OCI-LY3 (cell line): ENCODE measurements around the gene GRID2.
A peak's percentile ranks its signal among the peaks of the same experiment; 100 is the strongest.

Experiments
- H2AFZ ChIP-seq: fragments of 200-600, 300-600 bp; shearing (Covaris generic); 2 replicates; pipeline ENCODE4 v1.6.0; 2014; ENCODE audit warnings: antibody characterized with exemption, low read depth, low read length
- H3K27ac ChIP-seq: fragments of 200-600, 300-600 bp; sonication (generic); 2 replicates; pipeline ENCODE4 v1.5.1; 2014; ENCODE audit warnings: mild to moderate bottlenecking, low read length, moderate library complexity, mixed read lengths
- H3K27me3 ChIP-seq: fragments of 200-600, 300-600 bp; sonication (generic); 2 replicates; pipeline ENCODE4 v1.6.1; 2014; ENCODE audit warnings: low read depth, low read length, mixed read lengths
- H3K36me3 ChIP-seq: fragments of 200-600, 300-600 bp; sonication (generic); replicated peaks from 2 replicates; pipeline ENCODE3; 2014; ENCODE audit warnings: low read depth, low read length, mixed read lengths
- H3K4me1 ChIP-seq: fragments of 300-600, 200-600 bp; sonication (generic); 2 replicates; pipeline ENCODE4 v1.6.1; 2014; ENCODE audit warnings: low read length, mixed read lengths
- H3K4me2 ChIP-seq: fragments of 200-600, 300-600 bp; sonication (generic); 2 replicates; pipeline ENCODE4 v1.6.1; 2014; ENCODE audit warnings: low read length, mixed read lengths
- H3K4me3 ChIP-seq: fragments of 300-600, 200-600 bp; sonication (generic); 2 replicates; pipeline ENCODE4 v1.5.1; 2014; ENCODE audit warnings: antibody characterized with exemption, mild to moderate bottlenecking, low read length, moderate library complexity
- H3K79me2 ChIP-seq: fragments of 300-600, 200-600 bp; shearing (Covaris generic); 2 replicates; pipeline ENCODE4 v1.6.1; 2014; ENCODE audit warnings: mild to moderate bottlenecking, low read length, mixed read lengths
- H3K9ac ChIP-seq: fragments of 300-600, 200-600 bp; shearing (Covaris generic); 2 replicates; pipeline ENCODE4 v1.6.0; 2014; ENCODE audit warnings: mild to moderate bottlenecking, low read length, moderate library complexity
- H3K9me3 ChIP-seq: fragments of 200-600, 300-600 bp; shearing (Covaris generic); 2 replicates; pipeline ENCODE4 v1.6.1; 2014; ENCODE audit warnings: low read length, mixed read lengths; ENCODE audit not compliant: insufficient read depth
- H4K20me1 ChIP-seq: fragments of 200-600, 300-600 bp; sonication (generic); 2 replicates; pipeline ENCODE4 v1.6.1; 2016; ENCODE audit warnings: low read length, mixed read lengths; ENCODE audit not compliant: insufficient read depth
- EZH2phosphoT487 ChIP-seq: fragments of 200-600 bp; shearing (Covaris generic); IDR thresholded peaks from 2 replicates; pipeline ENCODE4 v1.6.1; 2018; ENCODE audit warnings: antibody characterized with exemption, mixed run types, low read depth
- TF ChIP-seq, protein P1 (sequence below): fragments of 200-600, 300-600 bp; sonication (generic); IDR thresholded peaks from 2 replicates; pipeline ENCODE4 v1.5.1; 2014; ENCODE audit warnings: antibody characterized with exemption, low read length, low read depth

Gene GRID2

GRCh38 chr4:93748373-93749291, 1444.9 kb downstream of the GRID2 start:
- Histone ChIP-seq H3K9me3 (no peaks in the 10 kb centered on the region), H3K36me3 (no peaks in the 10 kb centered on the region), H2AFZ (peak overlapping the region; percentile 79), H3K9ac (peak overlapping the region; percentile 38; the same call in 1 of the 2 replicates), H4K20me1 (no peaks in the 10 kb centered on the region), H3K27me3 (no peaks in the 10 kb centered on the region), H3K4me1 (peaks cover 25% of the 10 kb centered on the region), H3K27ac (peak overlapping the region; percentile 77), H3K4me2 (peak overlapping the region; percentile 84), H3K79me2 (no peaks in the 10 kb centered on the region), H3K4me3 (peak overlapping the region; percentile 59)
- TF ChIP-seq, protein P1, sequence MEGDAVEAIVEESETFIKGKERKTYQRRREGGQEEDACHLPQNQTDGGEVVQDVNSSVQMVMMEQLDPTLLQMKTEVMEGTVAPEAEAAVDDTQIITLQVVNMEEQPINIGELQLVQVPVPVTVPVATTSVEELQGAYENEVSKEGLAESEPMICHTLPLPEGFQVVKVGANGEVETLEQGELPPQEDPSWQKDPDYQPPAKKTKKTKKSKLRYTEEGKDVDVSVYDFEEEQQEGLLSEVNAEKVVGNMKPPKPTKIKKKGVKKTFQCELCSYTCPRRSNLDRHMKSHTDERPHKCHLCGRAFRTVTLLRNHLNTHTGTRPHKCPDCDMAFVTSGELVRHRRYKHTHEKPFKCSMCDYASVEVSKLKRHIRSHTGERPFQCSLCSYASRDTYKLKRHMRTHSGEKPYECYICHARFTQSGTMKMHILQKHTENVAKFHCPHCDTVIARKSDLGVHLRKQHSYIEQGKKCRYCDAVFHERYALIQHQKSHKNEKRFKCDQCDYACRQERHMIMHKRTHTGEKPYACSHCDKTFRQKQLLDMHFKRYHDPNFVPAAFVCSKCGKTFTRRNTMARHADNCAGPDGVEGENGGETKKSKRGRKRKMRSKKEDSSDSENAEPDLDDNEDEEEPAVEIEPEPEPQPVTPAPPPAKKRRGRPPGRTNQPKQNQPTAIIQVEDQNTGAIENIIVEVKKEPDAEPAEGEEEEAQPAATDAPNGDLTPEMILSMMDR: no peak
- no peak for TF ChIP-seq EZH2phosphoT487

DNA sequence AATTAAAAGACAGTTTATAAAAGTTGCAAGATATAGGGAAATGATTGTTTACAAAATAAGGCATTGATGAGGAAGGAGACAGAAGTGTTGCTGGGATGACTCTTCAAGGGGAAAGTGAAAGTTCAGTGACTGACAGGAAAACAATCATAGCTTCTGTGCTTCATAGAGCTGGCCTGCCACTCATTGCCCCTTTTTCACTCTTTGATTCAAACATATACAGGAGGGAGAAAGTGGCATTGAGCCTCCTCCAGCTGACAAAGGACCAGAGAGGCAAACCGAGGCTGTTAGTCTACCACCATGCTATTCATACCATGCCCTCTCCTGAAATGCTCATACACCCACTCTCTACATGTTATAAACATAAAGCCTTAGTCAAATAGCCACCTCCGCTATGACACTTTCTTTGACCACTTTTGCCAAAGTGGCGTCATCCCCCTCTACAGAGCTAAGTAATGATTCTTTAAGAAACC, 1445.6 kb downstream of the GRID2 start:
- Histone ChIP-seq H3K36me3 (no peaks in the 10 kb centered on the region), H3K9ac (peak overlapping the region; percentile 38; the same call in 1 of the 2 replicates), H3K79me2 (no peaks in the 10 kb centered on the region), H3K27ac (peak overlapping the region; percentile 77), H4K20me1 (no peaks in the 10 kb centered on the region), H3K27me3 (no peaks in the 10 kb centered on the region), H3K4me2 (peak overlapping the region; percentile 84), H3K9me3 (no peaks in the 10 kb centered on the region), H3K4me3 (peak overlapping the region; percentile 59), H2AFZ (peak overlapping the region; percentile 79), H3K4me1 (peaks cover 25% of the 10 kb centered on the region)
- TF ChIP-seq, protein P1: no peak

GRCh38 chr4:93751411-93751810, 1447.6 kb downstream of the GRID2 start:
- no peak overlapping the region for H2AFZ ChIP-seq
- H3K27me3 ChIP-seq: no peaks in the 10 kb centered on the region
- no peak overlapping the region for H3K27ac ChIP-seq
- H3K4me2 ChIP-seq: no peak overlapping the region
- no peaks in the 10 kb centered on the region for H3K79me2 ChIP-seq
- H3K4me1 ChIP-seq: peaks cover 25% of the 10 kb centered on the region
- no peaks in the 10 kb centered on the region for H3K9me3 ChIP-seq
- no peaks in the 10 kb centered on the region for H3K36me3 ChIP-seq
- H4K20me1 ChIP-seq: no peaks in the 10 kb centered on the region
- no peak overlapping the region for H3K9ac ChIP-seq
- no peak overlapping the region for H3K4me3 ChIP-seq
- no peak for TF ChIP-seq EZH2phosphoT487
- TF ChIP-seq, protein P1: no peak

- H3K27ac ChIP-seq: no peak overlapping the region
- H3K79me2 ChIP-seq: no peaks in the 10 kb centered on the region
- TF ChIP-seq, protein P1: no peak
- no peak for TF ChIP-seq EZH2phosphoT487
- H3K9ac ChIP-seq: no peak overlapping the region
- H3K4me3 ChIP-seq: no peak overlapping the region
- no peak overlapping the region; the same call in 1 of the 2 replicates for H2AFZ ChIP-seq
- no peaks in the 10 kb centered on the region for H3K9me3 ChIP-seq
- no peaks in the 10 kb centered on the region for H4K20me1 ChIP-seq
- no peak overlapping the region for H3K4me2 ChIP-seq
- no peaks in the 10 kb centered on the region for H3K36me3 ChIP-seq
- H3K4me1 ChIP-seq: peaks cover 9% of the 10 kb centered on the region
- H3K27me3 ChIP-seq: no peaks in the 10 kb centered on the region
Observed at GRCh38 chr4:93756101-93756500, 1452.3 kb downstream of the GRID2 start.
